ENCODE results near the gene BAX. TPM values are rescaled to one million over a fixed set of nuclear protein-coding genes. Genes with fewer than 3 reads are reported as not detected.

Gene BAX
- total RNA-seq, 2 donors from 2014 or later = 15.3 to 22.7 TPM

DNA sequence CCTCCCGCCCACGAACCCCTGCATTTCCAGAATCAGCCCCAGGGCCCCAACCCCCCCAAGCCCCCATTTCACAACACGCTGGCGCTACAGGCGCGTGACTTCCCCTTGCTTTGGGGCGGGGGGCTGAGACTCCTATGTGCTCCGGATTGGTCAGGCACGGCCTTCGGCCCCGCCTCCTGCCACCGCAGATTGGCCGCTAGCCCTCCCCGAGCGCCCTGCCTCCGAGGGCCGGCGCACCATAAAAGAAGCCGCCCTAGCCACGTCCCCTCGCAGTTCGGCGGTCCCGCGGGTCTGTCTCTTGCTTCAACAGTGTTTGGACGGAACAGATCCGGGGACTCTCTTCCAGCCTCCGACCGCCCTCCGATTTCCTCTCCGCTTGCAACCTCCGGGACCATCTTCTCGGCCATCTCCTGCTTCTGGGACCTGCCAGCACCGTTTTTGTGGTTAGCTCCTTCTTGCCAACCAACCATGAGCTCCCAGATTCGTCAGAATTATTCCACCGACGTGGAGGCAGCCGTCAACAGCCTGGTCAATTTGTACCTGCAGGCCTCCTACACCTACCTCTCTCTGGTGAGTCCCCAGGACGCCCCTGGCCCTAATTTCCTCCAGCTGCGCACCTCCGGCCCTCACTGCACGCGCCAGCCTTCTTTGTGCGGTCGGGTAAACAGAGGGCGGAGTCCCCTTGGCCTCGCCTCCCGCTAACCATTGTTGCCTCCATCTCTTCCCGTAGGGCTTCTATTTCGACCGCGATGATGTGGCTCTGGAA lies 10.5 kb downstream of the BAX start, which contains the start of gene FTL:
Gene FTL (plus strand): TSS at position 270 of the 766 bp plus-strand sequence. CDS start 199 bp downstream, at position 469.
- Histone ChIP-seq H3K27ac (peak within 1 kb of the TSS; percentile 83 to 94 (median 90)), H3K27me3 (no peaks in the 10 kb centered on the region), H3K36me3 (replicated peaks in 1 of 2; ENCODE audit: insufficient read depth in 1 of 2, low read depth in 2 of 2) (no peaks in the 10 kb centered on the region), H3K9me3 (no peaks in the 10 kb centered on the region), H3K4me3 (peak within 1 kb of the TSS; percentile 88 to 93), H3K4me1 (peaks cover 39% of the 10 kb centered on the region)
- DNase-seq (peak; percentile 96 to 98 (median 98)), ATAC-seq (peak; percentile 89)
- WGBS, 2 donors = 0% methylated on average over 12 to 45 of the region's 52 CpGs
- peak; percentile 98 to 100 (median 100) for TF ChIP-seq POLR2A (IDR thresholded peaks at IDR 0.05)
- TF ChIP-seq, protein P1, sequence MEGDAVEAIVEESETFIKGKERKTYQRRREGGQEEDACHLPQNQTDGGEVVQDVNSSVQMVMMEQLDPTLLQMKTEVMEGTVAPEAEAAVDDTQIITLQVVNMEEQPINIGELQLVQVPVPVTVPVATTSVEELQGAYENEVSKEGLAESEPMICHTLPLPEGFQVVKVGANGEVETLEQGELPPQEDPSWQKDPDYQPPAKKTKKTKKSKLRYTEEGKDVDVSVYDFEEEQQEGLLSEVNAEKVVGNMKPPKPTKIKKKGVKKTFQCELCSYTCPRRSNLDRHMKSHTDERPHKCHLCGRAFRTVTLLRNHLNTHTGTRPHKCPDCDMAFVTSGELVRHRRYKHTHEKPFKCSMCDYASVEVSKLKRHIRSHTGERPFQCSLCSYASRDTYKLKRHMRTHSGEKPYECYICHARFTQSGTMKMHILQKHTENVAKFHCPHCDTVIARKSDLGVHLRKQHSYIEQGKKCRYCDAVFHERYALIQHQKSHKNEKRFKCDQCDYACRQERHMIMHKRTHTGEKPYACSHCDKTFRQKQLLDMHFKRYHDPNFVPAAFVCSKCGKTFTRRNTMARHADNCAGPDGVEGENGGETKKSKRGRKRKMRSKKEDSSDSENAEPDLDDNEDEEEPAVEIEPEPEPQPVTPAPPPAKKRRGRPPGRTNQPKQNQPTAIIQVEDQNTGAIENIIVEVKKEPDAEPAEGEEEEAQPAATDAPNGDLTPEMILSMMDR (IDR thresholded peaks at IDR 0.05) = peak in 2 of 7 experiments; percentile 2 to 10
- intact Hi-C loops (cut with DNase I) = no loop called here

DNA sequence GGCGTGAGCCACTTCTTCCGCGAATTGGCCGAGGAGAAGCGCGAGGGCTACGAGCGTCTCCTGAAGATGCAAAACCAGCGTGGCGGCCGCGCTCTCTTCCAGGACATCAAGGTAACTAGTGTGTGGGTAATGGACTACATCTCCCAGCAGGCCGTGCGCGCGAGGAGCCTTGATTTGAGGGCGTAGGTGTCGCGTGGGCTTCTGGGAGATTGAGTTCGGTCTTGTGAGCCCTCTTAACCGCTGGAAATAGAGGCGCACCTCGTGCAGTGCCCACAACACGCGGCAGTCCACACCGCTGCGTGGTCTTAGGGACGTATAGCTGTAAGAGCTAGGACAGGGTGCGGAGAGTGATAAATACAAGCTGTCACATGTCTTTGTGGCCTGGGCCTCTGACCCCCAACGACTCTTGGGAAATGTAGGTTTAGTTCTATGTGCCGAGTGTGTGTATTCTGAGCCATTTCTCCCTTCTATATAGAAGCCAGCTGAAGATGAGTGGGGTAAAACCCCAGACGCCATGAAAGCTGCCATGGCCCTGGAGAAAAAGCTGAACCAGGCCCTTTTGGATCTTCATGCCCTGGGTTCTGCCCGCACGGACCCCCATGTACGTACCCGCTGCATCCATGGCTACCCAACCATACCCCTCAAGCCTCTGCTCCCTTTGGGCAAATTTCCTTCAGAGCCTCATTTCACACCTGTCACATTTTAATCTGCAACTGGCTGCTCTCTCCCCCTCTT lies 11.3 kb downstream of the BAX start:
- 10 to 27% methylated on average over 10 to 36 of the region's 36 CpGs for WGBS, 2 donors
- Histone ChIP-seq H3K36me3 (replicated peaks in 1 of 2; ENCODE audit: insufficient read depth in 1 of 2, low read depth in 2 of 2) (no peaks in the 10 kb centered on the region), H3K4me3 (peak overlapping the region; percentile 88 to 93), H3K4me1 (peaks cover 39% of the 10 kb centered on the region), H3K27me3 (no peaks in the 10 kb centered on the region), H3K9me3 (no peaks in the 10 kb centered on the region), H3K27ac (peak overlapping the region; percentile 83 to 94 (median 90))
- intact Hi-C loops (cut with DNase I) = no loop called here
- DNase-seq (peak; percentile 87 to 90 (median 88)), ATAC-seq (peak; percentile 68)
- TF ChIP-seq, protein P1 (IDR thresholded peaks at IDR 0.05) = no peak
- no peak for TF ChIP-seq POLR2A (IDR thresholded peaks at IDR 0.05)

DNA sequence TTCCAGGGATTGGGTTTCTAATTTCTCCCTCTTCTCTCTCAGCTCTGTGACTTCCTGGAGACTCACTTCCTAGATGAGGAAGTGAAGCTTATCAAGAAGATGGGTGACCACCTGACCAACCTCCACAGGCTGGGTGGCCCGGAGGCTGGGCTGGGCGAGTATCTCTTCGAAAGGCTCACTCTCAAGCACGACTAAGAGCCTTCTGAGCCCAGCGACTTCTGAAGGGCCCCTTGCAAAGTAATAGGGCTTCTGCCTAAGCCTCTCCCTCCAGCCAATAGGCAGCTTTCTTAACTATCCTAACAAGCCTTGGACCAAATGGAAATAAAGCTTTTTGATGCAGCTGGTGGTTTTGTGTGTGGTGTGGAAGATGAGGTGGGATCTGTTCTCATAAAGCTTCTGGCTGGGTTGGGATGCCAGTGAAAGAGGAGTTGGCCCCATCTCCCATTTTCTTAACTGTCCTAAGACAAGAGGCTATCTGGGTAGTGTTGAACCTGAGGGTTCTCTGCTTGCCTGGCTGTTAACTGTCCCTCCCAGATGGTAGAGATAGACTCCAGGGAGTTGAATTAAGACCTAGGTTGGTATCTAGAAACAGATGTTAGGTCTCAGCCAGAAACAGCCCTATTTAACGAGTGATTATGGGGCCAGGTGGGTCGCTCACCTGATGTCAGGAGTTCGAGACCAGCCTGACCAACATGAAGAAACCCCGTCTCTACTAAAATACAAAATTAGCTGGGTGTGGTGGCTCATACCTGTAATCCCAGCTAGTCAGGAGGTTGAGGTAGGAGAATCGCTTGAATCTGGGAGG lies 12.1 kb downstream of the BAX start:
- WGBS, 2 donors = 78 to 88% methylated on average over 10 of the region's 10 CpGs
- ATAC-seq = no peak
- intact Hi-C loops (cut with DNase I) = no loop called here
- H3K9me3 ChIP-seq = no peaks in the 10 kb centered on the region
- peaks cover 39% of the 10 kb centered on the region for H3K4me1 ChIP-seq
- TF ChIP-seq, protein P1 (IDR thresholded peaks at IDR 0.05) = no peak
- no peak for TF ChIP-seq POLR2A (IDR thresholded peaks at IDR 0.05)
- H3K4me3 ChIP-seq = peak overlapping the region; percentile 88 to 93
- peak overlapping the region in 3 of 4 donors; percentile 89 to 94 (median 91) for H3K27ac ChIP-seq
- no peaks in the 10 kb centered on the region for H3K27me3 ChIP-seq
- no peaks in the 10 kb centered on the region for H3K36me3 ChIP-seq (replicated peaks in 1 of 2; ENCODE audit: insufficient read depth in 1 of 2, low read depth in 2 of 2)
- DNase-seq = no peak

DNA sequence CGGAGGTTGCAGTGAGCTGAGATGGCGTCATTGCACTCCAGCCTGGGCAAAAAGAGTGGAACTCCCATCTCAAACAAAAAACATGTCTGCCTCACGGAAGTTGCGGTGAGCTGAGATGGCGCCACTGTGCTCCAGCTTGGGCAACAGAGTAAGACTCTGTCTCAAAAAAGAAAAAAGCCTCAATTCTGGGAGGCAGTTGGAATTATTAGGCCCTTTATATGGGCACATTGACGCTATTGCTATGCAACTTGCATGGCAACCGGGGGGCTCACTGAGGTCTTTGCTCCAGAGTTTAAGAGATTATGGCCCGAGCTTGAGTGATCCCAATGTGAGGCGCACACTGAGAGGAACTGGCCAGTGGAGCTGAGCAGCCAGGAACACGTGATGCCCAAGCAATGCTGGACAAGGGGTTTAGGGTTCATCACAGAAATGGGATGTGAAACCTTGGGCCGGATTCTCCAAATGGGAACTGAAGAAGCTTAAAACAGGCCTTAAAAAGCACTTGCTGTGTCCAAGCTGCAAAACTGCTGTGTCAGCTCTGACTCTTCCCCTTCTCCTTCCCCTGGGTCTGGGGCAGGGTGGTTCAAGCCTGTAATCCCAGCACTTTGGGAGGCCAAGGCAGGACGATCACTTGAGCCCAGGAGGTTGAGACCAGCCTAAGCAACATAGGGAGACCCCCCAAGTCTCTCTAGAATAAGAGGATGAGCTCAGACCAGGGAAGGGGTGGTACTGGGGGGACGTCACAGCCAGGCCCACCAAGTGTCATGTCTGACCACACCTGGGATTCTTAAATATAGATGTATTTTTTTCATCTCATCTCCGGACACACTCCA lies 12.9 kb downstream of the BAX start:
- peak in 1 of 3 donors; percentile 35 for TF ChIP-seq POLR2A (IDR thresholded peaks at IDR 0.05)
- TF ChIP-seq, protein P1 (IDR thresholded peaks at IDR 0.05) = no peak
- Histone ChIP-seq H3K36me3 (replicated peaks in 1 of 2; ENCODE audit: insufficient read depth in 1 of 2, low read depth in 2 of 2) (no peaks in the 10 kb centered on the region), H3K27ac (peak overlapping the region in 2 of 4 donors; percentile 89 to 91), H3K27me3 (no peaks in the 10 kb centered on the region), H3K4me1 (peaks cover 32% of the 10 kb centered on the region), H3K4me3 (no peak overlapping the region), H3K9me3 (no peaks in the 10 kb centered on the region)
- ATAC-seq (no peak), DNase-seq (peak in 3 of 4 donors; percentile 23 to 75 (median 25))
- WGBS, 2 donors = 70 to 91% methylated on average over 14 of the region's 14 CpGs
- intact Hi-C loops (cut with DNase I) = no loop called here

Data from body of pancreas (tissue), 4 donors.